Measurements from ENCODE around the gene LRRC45.

LRRC45 gene

DNA sequence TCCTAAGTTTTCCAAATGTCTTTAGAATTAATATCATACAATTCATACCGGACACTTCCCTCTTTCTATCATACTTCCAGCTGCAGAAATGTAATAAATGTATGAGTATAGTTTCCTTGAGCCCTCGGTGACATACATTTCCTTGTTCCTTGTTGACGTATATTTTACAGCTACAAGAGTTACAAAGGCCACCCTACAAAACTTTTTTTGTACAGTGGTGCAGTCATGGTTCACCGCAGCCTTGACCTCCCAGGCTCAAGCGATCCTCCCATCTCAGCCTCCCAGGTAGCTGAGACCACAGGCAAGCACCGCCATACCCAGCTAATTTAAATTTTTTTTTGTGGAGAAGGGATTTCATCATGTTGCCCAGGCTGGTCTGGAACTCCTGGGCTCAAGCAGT is 49.7 kb downstream of the LRRC45 start:
- in situ Hi-C loops (cut with MboI; ENCODE audit: low pct_unique_long_range_greater_than_20kb, low sequenced_read_pairs) = no loop called here
- no peak for DNase-seq

DNA sequence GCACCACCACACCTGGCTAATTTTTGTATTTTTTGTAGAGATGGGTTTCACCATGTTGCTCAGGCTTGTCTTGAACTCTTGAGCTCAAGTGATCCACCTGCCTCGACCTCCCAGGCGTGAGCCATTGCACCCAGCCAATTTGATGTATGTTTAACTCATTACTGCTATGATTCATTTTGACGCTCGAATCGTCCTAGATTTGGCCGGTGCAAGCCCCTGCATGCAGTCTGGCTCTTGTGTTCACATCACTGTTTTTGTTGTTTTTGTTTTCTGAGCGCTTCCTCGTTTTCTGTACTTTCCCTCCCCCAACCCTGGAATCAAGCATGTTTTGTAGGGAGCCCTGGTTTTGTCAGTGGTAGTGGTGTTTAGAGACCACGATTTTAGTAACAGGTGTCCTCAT is 50.3 kb downstream of the LRRC45 start:
- in situ Hi-C loops (cut with MboI; ENCODE audit: low pct_unique_long_range_greater_than_20kb, low sequenced_read_pairs) = no loop called here

DNA sequence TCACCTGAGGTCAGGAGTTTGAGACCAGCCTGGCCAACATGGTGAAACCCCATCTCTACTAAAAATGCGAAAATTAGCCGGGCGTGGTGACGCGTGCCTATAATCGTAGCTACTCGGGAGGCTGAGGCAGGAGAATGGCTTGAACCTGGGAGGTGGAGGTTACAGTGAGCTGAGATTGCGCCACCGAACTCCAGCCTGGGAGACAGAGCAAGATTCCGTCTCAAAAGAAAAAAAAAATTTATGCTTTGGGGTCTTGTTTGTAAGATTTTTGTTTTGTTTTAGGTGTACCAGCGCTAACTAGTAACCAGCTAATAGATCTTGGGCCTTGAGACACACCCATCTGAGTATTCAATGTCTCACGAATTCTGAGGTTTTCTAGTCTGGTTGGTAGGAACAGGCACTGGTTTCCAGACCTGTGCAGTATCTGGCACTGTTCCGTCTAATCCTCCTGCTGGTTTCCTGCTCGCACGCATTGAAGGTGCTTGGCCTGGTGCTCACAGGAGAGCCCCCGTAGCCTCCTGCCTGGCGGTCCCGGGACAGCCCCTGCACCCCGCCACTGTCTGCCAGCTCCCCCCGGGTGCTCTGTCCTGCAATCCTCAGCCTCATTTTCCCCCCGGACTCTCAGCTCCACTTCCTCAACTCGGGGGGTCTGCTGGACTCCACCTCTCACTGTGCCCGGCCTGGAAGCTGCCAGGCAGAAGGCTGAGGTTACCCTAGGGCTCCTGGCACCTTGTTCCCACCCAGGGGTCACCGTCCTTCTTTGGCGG is 53.1 kb downstream of the LRRC45 start:
- in situ Hi-C loops (cut with MboI; ENCODE audit: low pct_unique_long_range_greater_than_20kb, low sequenced_read_pairs) = no loop called here

More for the DNA sequence above, 50.3 kb downstream of the LRRC45 start:
- DNase-seq = no peak

DNA sequence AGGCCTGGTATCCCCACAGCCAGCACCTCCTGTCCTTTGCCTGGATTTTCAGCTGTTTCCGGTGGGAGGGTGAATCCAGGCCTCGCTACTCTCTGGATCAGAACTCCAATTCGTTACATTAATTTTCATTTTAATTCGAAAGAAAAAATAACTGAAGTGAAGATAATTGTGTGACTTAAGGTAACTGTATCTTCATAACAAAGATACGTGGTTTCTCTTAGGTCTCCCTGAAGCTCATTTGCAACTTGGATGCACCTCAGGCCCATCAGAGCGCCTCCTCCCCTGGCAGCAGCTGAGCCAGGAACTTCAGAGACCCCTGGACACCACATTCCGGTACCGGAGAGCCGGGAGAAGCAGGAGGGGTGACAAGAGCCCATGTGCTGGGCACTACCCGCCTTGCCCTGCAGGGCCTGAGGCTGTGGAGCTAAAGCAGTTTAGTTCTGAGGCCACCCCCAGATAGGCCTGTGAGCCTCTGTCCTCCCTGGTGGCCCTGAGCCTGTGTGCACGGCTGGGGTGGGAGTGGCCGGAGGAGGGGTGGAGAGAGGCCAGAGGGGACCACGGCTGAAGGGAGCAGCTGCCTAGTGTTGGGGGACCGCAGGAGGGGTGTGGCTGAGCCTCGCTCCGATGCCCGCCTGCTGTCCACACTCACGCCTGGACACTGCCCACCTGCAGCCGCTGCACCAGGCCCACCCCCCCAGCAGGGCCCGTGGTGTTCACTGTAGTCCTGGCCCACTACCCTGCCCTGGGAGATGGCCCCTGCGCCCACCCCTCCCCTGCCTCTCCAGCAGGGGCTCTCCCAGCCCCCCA is 53.9 kb downstream of the LRRC45 start:
- no peak for DNase-seq
- in situ Hi-C loops (cut with MboI; ENCODE audit: low pct_unique_long_range_greater_than_20kb, low sequenced_read_pairs) = no loop called here

More for the DNA sequence above, 53.1 kb downstream of the LRRC45 start:
- DNase-seq = no peak

DNA sequence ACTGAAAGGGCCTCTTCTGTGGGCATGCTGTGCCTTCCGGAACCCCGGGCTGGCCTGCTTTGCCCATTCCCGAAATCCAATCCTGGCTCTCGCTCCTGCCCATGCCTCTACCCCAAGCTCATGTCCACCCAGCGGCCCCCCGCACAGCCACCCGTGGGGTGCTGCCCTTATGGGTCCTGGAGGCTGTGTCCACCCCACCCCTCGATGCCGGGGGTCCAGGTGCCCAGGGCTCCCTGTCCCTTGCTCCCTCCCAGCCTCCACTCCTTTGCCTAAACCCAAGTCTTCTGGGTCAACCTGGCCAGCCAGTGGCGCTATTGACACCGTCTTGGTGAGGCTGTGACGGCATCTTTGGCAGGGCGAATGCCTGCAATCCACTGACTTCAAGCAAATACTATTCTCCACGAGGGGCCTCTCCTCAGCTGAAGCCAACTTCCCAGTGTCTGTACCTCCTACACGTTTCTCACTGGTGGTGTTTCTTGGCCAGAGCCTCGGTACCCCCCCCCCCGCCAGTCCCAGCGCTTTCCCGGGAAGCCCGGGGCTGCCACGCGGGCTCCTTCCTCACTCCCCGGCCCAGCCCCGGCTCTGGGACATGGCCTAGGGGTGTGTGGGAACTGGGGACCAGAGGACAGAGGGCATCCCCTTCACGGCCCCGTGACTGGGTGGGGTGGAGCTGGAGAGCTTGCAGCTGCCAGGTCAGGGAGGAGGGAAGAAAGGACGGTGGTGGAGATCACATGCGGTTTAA is 54.7 kb downstream of the LRRC45 start:
- in situ Hi-C loops (cut with MboI; ENCODE audit: low pct_unique_long_range_greater_than_20kb, low sequenced_read_pairs) = no loop called here
- DNase-seq = no peak

DNA sequence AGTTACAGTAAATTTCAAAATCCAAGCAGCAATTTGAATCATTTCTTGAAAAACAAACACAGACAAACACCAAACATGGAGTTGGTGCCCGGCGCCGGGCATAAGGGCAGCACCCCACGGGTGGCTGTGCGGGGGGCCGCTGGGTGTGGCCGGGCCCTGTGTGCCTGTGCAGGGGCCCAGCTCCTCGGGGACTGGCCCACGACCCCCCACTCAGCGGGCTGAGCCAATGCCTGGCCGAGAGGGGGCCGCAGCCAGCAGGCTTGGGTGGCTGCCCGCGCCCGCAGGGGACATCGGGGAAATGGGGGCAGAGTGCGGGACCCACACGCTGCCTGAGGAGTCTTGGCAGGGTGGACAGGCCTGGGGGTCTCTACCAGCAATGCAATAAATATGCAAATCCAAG is 55.3 kb downstream of the LRRC45 start:
- no peak for DNase-seq
- in situ Hi-C loops (cut with MboI; ENCODE audit: low pct_unique_long_range_greater_than_20kb, low sequenced_read_pairs) = no loop called here

DNA sequence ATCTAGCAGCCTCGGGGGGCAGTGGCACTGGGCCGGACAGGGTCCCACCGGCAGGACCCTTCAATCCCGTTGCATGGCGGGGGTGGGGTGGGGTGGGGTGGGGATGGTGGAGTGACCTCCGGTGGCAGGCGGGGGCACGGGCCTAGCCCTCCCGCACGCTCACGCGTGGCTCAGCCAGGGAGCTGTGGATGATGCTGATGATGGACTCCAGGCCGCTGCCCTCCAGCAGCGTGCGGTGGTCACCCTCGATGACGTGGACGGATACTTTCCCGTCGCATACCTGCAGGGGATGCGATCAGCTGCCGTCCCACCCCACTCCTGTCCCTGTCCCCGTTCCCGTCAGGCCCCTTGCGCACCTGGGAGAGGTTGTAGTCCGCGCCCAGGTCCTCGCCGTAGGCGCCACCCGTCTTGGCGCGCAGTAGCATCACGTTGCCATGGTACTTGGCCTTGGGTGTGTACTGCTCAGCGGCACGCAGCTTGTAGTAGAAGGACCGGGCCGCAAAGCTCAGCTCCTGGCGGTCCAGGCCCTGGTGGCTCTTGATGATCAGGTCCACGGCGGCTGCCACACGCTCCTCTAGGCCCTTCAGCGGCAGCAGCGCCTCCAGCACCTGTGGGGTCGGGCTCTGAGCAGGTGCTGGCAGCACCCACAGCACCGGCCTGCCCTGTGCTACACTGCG is 56.0 kb downstream of the LRRC45 start:
- in situ Hi-C loops (cut with MboI; ENCODE audit: low pct_unique_long_range_greater_than_20kb, low sequenced_read_pairs) = no loop called here
- DNase-seq = no peak

DNA sequence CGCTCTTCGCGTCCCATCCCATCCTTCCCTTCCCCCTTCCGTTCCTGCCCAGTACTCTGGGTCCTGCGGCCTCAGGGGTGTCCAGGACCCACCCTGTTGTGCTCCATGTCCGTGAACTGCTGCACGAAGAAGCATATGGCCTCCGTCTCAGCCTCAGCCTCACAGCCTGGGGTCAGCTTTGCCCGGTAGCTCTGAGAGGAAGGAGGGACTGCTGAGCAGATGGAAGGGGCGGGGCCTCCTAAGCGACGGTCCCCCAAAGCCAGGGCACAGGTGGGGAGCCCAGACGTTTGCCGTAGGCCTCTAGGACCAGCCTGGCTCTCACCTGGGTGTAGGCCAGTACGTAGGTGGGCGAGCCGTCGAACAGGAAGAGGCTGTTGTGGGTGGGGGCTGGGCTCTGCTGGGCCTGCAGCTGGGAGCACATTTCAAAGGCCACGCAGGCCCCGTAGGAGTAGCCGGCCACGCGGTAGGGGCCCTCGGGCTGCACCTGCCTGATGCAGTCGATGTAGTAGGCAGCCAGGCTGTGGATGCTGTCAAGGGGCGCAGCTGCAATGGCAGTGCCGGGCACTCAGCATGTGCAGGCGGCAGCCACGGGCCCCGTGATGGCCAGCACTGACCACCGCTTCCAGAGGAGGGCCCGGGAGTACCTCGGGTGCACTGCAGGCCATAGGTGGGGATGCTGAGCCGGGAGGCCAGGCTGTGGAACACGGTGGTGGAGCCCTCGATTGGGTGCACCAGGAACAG is 57.1 kb downstream of the LRRC45 start:
- in situ Hi-C loops (cut with MboI; ENCODE audit: low pct_unique_long_range_greater_than_20kb, low sequenced_read_pairs) = no loop called here
- no peak for DNase-seq

Data from KBM-7 (cell line).